ENCODE measurements around the gene ZNF33B. TPM values are rescaled to one million over a fixed set of nuclear protein-coding genes. Genes with fewer than 3 reads are reported as not detected.

Gene ZNF33B
- total and polyA plus RNA-seq, 7 donors, result 2.2 to 10.6 (median 5.1) TPM

GRCh38 chr10:42652858-42653257, 14.5 kb upstream of the ZNF33B start:
- Histone ChIP-seq H3K36me3 (ENCODE audit: insufficient read depth in 1 of 2, low read depth in 1 of 2) (no peaks in the 10 kb centered on the region), H3K4me1 (no peaks in the 10 kb centered on the region), H3K27ac (no peak overlapping the region), H3K4me3 (no peak overlapping the region), H3K9me3 (no peaks in the 10 kb centered on the region), H3K27me3 (ENCODE audit: insufficient read depth in 3 of 3, low read length in 2 of 3) (peaks cover 0 to 3% (median 0%) of the 10 kb centered on the region in 3 donors)
- no peak for DNase-seq
- no peak for ATAC-seq
- WGBS, 3 donors, result 30 to 42% (median 32%) methylated on average over 2 of the region's 2 CpGs
- no peak for TF ChIP-seq CTCF (IDR thresholded peaks at IDR 0.05)
- intact Hi-C loops (cut with DNase I), result no loop called here

- intact Hi-C loops (cut with DNase I), result no loop called here
- H3K4me3 ChIP-seq, result no peak overlapping the region
- no peaks in the 10 kb centered on the region for H3K36me3 ChIP-seq (ENCODE audit: insufficient read depth in 1 of 2, low read depth in 1 of 2)
- H3K4me1 ChIP-seq, result no peaks in the 10 kb centered on the region
- ATAC-seq, result no peak
- DNase-seq, result no peak
- no peak overlapping the region for H3K27ac ChIP-seq
- WGBS, 3 donors, result 65 to 79% (median 73%) methylated on average over 4 of the region's 4 CpGs
- peaks cover 0 to 3% (median 0%) of the 10 kb centered on the region in 3 donors for H3K27me3 ChIP-seq (ENCODE audit: insufficient read depth in 3 of 3, low read length in 2 of 3)
- no peak for TF ChIP-seq CTCF (IDR thresholded peaks at IDR 0.05)
- H3K9me3 ChIP-seq, result no peaks in the 10 kb centered on the region
These were observed 12.0 kb upstream of the ZNF33B start for GRCh38 chr10:42650374-42650773.

- intact Hi-C loops (cut with DNase I), result no loop called here
- H3K27me3 ChIP-seq (ENCODE audit: insufficient read depth in 3 of 3, low read length in 2 of 3), result peaks cover 0 to 3% (median 0%) of the 10 kb centered on the region in 3 donors
- ATAC-seq (no peak), DNase-seq (no peak)
- no peaks in the 10 kb centered on the region for H3K4me1 ChIP-seq
- H3K36me3 ChIP-seq (ENCODE audit: insufficient read depth in 1 of 2, low read depth in 1 of 2), result no peaks in the 10 kb centered on the region
- H3K9me3 ChIP-seq, result no peaks in the 10 kb centered on the region
- H3K4me3 ChIP-seq, result no peak overlapping the region
- 39 to 57% (median 47%) methylated on average over 2 of the region's 2 CpGs for WGBS, 3 donors
- no peak for TF ChIP-seq CTCF (IDR thresholded peaks at IDR 0.05)
- H3K27ac ChIP-seq, result no peak overlapping the region
These were observed 10.1 kb upstream of the ZNF33B start for GRCh38 chr10:42648512-42648911.

GRCh38 chr10:42646687-42647640, 8.6 kb upstream of the ZNF33B start:
- Histone ChIP-seq H3K36me3 (ENCODE audit: insufficient read depth in 1 of 2, low read depth in 1 of 2) (no peaks in the 10 kb centered on the region), H3K27me3 (ENCODE audit: insufficient read depth in 3 of 3, low read length in 2 of 3) (peaks cover 0 to 3% (median 0%) of the 10 kb centered on the region in 3 donors), H3K4me1 (no peaks in the 10 kb centered on the region), H3K9me3 (no peaks in the 10 kb centered on the region), H3K27ac (no peak overlapping the region), H3K4me3 (no peak overlapping the region)
- TF ChIP-seq CTCF (IDR thresholded peaks at IDR 0.05), result no peak
- DNase-seq, result no peak
- 83 to 86% (median 85%) methylated on average over 11 of the region's 11 CpGs for WGBS, 3 donors
- no peak for ATAC-seq
- intact Hi-C loops (cut with DNase I), result no loop called here
